M059J (cell line): ENCODE data around the gene ATP10B. TPM values are rescaled to one million over a fixed set of nuclear protein-coding genes. Genes with fewer than 3 reads are reported as not detected.
"Not testable (repeated sequence)": the region's sequence is repeated elsewhere in the genome, so short reads cannot be mapped to it uniquely, and the experiment has no call there.

Experiments
- DNase-seq: peaks from one replicate; pipeline ENCODE4 v3.0.0-alpha.2; 2012; ENCODE audit warnings: low read depth
- total RNA-seq: library from RNA; depleted of rRNA; stranded (reverse); fragments of >200 nt; shearing (Covaris generic); gene quantifications from 2 replicates; pipeline ENCODE4 v1.2.3, GENCODE V29; 2014

ATP10B gene
- total RNA-seq, 1 experiment from 2014 or later = 0.05 TPM

DNA sequence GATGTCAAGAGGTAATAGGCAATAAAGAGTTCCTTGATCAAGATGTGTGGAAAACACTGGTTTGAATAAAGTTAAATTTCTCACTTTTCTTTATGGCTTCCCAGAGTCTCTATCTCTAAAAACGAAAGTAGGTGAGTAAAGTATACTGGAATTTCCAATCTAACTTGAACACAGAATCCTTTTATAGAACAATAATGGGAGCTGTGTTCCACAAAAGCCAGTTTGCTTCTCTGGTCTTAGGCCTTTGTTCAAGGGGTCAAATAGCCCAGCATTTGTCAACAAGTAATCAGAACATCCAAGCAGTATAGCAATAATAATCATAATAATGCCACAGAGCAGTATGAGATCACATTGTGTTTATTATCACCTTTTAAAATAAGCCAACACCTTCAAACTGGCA, 20.2 kb downstream of the ATP10B start:
- DNase-seq = no peak

DNA sequence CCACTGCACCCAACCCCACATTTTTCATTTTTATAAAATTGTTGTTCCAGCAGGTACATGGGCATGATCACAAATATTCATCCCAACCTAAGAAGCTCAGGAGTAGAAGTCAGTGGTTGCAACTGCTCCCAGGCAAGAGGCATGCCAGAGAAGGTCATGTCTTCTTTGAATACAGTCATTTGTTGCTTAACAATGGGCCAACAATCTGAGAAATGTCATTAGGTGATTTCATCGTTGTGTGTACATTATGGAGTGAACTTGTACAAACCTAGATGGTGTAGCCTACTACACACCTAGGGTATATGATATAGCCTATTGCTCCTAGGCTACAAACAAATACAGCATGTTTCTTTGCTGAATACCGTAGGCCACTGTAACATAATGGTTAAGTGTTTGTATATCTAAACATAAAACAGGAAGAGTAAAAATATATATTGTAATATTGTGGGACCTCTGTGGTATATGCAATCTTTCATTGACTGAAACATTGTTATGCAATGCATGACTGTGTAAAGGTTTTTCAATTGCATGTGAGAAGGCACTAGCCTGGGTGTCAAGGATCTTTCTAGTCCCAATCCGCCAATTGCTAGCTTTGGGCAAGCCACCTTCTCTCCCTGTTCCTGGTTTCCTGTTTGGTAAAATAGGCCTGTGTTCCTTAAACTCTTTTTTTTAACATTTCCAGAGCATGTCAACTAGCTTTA, 27.6 kb downstream of the ATP10B start:
- no peak for DNase-seq

DNA sequence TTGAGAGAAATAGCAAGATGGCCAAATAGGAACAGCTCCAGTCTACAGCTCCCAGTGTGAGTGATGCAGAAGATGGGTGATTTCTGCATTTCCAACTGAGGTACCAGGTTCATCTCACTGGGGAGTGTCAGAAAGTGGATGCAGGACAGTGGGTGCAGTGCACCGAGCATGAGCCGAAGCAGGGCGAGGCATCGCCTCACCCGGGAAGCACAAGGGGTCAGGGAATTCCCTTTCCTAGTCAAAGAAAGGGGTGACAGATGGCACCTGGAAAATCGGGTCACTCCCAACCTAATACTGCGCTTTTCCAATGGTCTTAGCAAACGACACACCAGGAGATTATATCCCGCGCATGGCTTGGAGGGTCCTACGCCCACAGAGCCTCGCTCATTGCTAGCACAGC, 39.0 kb downstream of the ATP10B start:
- DNase-seq = not testable (repeated sequence)

DNA sequence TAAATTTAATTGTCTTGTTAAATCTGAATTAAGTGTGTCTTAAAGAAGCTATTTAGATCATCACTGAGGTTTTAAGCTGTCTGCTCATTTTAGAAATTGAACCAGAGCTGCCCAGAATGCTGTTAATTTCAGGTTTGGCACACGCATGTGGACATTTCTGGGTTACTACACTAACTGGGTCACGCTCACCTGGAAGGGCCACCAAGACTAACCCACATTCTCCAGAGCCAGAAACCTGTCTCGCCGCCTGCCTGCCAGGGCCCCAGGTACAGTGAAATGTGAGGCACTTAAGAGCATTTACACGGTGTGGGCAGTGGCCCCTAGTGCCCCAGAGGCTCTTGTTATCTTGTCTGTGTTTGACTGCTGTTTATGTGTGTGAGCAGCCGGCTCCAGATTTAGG, 46.6 kb downstream of the ATP10B start:
- no peak for DNase-seq

DNA sequence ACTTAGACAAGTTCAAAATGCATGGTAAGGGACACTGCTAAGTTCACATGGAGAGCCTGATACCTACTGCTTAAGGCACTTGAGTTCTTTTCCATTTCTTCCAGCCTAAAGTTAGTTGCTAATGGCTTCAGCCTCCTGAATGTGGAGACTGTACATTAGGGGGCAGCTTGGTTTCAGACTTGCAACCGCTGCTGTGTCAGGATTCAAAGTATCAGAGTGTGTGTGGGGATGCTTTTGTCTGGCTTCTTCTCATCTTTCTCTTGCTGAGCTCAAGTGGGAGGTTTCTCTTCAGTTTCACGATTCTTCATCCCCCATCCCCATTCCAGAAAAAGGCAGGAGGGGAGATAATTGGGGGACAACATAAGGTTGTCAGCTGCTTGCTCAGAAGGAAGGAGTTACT, 49.4 kb downstream of the ATP10B start:
- no peak for DNase-seq

DNA sequence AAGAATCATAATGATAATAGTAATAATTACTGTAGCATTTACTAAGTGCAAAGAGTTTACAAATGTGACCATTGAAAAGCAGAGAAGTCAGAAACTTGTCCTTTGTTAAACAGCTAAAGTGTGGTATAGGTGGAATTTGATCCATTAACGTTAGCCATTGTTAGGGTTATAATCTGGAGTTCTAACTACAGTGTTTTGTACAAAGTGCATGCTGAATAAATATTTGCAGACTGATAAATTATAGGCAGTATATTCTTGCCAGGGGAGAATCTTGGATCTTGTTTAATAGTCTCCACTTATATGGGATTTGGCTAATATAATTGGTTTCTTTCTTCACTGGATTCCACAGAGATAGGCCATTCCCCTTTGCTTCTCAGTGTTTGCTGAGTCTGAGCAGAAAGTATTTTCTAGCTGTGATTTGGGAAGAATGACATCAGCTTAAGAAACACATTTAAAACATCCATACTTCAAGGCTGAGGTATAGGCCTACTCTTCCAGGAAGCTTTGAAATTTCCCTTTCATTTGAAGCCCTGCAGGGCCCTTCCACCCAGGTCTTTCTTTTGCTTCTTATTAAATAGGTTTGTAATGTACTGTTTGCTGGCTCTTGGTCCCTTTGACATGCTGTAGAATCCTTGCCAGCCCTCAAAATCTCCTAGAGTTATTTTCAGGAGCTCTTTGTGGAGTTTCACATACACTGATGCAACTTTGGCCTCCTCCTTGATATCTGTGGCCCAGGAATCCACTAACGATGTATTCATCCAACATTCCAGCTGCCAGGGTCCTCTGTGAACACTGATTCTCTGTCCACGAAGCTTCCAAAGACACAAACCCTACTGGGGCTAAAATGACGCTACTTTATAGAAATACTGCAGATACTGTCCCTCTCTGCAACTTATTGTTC, 51.4 kb downstream of the ATP10B start:
- no peak for DNase-seq

DNA sequence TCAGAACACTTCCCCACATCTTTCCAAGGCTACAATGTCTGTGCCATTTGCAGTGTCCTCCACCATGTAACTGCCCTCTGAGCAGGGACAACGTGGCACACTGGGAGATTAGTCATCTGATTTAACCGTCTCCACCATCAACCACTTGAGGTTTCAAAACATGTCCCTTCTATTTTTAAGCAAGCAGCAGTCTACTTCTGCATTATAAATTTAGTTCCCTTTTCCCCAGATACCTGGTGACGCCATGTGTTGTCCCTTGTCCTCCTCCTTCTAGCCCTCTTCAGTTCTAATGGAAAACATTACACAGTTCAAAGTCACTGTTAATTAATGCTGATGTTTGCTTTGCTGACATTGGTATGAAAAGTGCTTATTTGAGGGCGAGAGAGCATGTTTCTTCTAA, 52.8 kb downstream of the ATP10B start:
- no peak for DNase-seq

DNA sequence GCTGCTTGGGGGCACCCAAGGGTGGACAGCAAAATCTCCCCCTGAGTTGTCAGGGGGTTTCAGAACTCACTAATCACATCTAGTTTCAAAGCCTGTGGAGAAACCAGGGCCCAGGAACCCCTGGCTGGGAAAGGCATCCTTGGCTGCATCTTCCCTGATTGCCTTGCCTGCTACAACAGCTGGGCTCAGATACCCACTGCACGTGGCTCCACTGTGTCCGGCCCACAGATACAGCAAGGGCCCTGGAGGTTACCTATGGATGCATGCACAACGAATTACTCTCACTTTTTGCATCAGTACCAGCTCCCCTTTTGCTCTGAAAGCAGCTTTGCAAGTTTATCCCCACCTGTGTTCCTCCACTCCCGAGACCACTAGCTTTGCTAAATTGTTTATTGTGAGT, 55.0 kb downstream of the ATP10B start:
- no peak for DNase-seq

DNA sequence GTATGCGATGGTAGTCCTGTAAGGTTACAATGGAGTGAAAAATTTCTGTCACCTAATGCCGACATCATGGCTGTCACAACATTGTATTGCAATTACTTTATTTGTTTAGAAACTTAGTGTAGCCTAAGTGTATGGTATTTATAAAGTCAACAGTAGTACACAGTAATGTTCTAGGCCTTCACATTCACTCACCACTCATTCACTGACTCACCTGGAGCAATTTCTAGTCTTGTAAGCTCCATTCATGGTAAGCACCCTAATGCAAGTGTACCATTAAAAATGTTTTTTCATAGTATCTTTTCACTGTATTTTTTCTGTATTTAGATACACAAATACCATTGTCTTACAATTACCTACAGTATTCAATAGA, 58.5 kb downstream of the ATP10B start:
- no peak for DNase-seq

DNA sequence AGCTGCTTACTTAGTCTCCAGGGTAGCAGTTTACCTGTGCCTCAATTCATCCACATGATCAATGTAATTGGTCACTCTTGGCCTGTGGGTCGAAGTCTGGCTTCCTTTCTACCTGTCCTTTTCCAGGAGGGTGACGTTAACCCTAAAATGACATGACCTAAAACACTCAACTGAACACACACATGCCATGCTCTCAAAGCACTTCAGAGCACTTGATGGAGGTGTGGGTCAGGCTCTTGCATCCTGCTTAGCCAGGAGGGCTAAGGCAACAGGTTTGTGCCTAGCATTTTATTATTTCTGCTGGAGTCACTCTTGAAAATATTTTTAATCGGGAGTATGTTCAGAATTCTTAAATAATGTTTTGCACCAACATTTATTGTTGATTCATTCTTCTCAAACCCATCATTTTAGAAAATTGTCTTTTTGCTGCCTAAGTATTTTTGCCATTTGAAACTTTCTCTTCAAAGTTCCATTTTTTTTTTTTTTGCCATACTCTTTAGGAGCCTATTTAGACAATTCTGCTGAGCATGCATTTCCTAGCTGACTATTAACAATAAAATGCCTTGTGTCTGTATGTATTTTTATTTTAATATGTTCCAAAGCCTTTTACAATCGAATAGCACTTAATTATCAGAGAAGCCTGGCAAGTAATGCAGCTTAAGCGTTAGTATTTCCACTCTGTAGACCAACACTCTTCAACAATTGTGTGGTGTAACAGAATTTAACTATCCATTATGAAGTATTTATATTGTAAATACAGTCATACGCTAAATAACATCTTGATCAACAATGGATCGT, 59.1 kb downstream of the ATP10B start:
- DNase-seq = no peak

DNA sequence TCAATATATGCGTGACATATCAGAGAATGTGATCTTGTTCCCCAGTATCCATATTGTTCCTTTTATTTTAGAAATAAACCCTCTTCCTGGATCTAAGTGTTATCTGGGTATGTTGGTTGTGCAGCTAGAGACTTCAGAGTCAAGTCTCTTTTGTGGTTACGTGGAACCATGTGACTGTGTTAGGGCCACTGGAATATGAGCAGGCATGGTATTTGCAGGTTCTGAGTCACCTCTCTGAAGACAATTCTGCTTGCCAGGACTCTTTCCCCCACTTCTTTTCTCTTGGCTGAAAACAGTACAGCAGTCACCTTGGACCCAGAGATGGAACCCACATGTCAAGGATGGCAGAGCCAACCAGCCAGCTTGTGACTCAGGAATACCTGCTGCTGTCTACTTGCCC, 59.7 kb downstream of the ATP10B start:
- peak; percentile 20 for DNase-seq

DNA sequence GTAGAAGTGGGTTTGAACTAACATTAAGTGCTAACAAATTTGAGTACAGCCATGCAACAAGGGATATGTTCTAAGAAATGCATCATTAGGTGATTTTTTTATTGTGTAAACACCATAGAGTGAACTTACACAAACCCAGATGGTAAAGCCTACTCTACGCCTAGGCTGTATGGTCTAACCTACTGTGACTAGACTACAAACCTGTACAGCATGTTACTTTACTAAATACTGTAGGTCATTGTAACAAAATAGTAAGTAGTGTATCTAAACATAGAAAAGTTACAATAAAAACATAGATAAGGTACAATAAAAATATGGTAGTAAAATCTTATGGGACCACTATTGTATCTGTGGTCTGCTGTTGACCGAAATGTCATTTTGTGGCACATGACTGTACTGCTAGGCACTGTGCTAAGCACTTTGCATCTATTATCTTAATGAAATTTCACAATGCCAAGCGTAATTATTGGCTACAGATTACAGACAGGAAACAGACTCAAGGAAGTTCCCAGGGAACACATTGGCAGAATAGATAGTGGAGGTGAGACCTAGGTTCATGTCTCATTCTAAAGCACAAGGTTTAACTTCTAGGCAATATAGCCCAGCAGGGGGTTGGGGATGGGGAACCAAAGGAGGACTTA, 62.7 kb downstream of the ATP10B start:
- no peak for DNase-seq

DNA sequence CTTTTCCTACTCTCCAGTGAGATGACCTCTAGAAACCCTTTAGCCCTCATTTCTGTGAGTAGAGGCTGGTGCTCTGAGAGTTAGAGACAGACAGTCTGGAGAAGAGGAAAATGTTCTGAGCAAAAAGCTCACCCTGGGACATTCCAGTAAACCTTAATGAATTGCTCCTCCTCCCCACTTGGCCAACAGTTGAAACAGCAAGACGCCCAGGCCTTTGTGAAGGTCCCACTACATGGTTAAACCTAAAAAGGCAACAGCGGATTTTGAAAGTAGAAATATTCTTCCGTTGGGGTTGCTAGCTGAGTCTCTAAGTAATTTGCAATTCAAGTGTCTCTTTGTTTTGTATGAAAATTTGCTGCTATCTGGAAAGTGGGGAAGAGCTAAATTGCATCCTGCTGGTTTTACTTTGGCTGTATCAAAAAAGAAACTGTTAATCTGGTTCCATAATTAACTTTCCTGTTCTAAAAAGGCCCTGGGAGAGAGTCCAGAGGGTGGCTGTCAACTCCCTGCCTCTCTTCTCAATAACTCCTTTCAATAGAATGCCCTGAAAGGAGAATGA, 63.8 kb downstream of the ATP10B start:
- no peak for DNase-seq

DNA sequence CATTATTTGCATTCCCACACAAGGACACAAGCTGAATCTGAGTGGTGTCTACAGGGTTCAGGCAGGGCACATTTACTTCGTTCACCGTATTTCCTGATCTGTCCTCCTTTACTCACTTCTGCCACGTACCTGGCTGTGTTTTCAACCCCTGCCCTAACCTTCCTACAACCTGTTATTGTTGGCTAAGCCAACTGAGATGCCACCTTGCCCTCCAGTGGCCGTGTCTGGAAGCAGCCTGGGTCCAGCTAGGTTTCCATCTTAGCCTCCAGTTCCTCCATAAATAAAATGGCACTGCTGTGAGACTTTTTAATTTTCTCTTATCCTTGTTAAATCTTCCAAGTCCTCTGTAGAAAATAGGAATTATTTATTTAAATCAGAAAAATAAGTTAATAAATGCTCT, 64.8 kb downstream of the ATP10B start:
- peak; percentile 22 for DNase-seq

DNA sequence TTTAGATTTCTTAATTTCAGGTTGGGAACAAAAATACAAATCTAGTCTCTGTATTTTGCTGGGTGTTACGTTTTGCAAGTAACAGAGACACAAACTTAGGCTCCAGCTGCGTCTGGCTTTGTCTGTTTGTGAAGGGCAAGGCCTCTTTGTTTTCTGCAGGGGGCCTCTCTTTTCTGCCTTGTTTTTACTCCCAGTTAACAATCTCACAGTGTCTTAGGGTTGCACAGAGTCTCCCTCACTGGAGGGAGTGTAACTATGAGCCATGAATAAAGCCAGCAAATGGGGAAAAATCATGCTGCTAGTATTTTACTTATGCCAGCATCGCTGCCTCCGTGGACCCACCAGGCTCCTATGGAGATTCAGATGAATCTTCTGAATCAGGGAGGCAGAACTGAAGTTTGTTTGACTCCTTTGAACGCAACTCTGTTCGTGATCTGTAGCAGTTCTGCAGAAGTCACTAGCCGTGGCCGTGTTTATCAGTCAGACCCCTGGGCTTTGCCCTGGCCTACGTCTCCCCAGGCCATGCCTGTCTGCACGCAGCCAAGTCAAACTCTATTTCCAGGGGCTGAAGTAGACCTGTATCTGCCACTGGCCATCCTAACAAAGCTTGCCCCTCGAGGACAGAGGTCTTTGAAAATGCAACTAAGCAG, 77.2 kb downstream of the ATP10B start:
- no peak for DNase-seq

DNA sequence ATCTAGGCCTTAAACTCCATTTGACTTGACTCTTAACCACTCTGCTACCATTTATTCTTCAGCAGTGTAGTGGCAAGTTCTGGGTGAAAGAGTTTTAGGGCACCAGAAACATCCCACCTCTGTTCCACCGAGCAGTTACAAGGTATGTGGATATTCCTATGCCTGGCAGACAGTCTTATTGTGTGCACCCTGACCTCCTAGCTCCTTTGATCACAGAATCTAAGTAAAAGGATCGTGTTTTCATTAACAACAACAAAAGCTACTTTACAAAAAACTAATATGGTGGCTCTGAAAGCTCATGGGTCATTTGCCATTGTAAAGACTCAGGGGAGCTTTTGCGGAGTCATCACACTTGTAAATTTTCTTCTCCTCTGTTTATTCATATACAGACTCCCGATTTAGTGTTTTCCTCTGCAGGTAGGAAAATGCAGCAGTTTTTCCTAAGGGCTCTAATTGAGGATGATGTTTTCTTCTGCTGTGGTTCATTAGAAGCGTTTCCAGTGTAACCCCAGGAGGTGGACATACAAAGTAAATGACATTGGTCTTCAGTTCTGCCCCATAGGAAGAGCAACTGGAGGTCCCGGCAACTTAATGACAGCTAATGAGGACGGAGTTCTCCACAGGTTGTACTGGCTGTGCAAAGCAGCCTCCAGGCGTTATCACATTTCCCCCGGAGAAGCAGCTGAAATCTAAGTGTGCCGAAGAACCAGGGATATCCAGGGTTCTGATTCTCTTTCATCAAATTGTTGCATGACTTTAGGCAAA, 78.2 kb downstream of the ATP10B start:
- DNase-seq = no peak

DNA sequence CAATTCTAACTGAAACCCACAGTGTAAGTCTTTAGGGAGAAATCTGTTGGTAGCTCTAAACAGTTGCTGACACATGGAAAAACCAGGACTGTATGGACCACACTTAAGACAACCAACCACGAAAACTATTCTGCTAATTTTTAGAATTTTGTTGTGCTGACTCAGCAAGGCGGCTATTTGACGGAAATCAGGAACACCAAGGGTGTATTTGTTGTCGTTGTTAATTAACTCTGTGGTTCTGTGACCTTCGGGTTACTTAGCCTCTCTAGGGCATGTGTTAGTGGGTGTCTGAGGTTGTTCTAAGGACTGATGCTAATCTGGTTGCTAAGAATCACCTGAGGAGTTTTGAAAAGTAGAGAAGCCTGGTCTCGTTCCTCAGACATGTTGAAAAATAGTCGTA, 79.2 kb downstream of the ATP10B start:
- no peak for DNase-seq

DNA sequence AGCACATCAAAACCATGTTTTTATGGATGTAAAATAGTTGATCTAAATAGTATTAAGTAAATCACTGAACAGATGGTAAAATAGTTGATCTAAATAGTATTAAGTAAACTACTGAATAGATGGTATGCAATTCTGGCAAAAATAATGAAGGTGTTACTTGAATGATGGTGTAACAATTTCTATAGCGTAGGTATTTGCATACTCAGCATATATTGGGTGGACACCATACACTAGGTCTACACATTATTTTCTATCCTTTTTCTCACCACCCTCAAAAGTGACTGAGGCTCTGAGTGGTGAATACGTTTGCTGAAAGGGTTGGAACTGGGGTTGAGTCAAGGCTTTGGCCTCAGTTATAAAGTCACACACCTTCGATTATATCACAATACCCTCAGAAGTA, 81.3 kb downstream of the ATP10B start:
- no peak for DNase-seq

DNA sequence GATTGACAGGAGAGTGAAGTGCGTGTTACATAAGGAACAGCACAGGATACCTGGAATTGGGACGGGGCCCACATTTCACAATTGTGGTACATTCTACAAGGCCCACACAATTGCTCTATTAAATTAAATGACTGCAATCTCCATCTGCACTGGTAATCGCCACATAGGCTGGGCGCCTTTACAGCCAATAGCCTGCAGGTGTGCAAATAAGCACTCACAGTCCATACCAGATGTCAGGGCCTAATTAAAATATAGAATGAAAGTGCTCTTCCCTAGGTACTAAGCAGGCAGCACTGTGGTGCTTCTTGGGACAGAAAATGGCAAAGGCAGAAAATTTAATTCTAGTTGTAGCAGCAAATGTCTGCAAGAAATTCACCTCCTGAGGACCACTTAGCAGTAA, 82.7 kb downstream of the ATP10B start:
- no peak for DNase-seq

DNA sequence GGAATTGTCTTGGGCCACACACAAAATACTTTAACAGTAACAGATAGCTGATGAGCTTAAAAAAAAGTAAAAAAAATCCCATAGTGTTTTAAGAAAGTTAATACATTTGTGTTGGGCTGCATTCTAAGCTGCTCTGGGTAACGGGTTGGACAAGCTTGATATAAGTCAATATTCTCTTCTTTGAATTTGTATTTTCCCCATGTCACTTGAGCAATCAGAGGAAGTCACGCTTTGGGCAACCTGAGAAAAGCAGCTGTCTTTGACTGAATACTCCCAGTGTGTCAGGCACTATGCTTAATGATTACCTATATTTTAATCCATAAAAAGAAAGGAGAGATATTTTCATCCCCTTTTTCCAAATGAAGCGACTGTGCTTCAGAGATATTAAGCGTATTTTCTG, 84.9 kb downstream of the ATP10B start:
- DNase-seq = no peak
